Stimulated activated CD4-positive, alpha-beta T cell treated with anti-CD3 and anti-CD28 coated beads, Interleukin-15, amount 100 ng/mL, for 48 hours (primary cell): ENCODE data around the gene ZNF778.
A peak's percentile ranks its signal among the peaks of the same experiment; 100 is the strongest.

Experiments used
- DNase-seq, 2 donors: peaks; one replicate each; pipeline ENCODE4 v3.0.0-alpha.2; 2020; ENCODE audit warnings: low read depth in 2 of 2

The ZNF778 gene

DNA sequence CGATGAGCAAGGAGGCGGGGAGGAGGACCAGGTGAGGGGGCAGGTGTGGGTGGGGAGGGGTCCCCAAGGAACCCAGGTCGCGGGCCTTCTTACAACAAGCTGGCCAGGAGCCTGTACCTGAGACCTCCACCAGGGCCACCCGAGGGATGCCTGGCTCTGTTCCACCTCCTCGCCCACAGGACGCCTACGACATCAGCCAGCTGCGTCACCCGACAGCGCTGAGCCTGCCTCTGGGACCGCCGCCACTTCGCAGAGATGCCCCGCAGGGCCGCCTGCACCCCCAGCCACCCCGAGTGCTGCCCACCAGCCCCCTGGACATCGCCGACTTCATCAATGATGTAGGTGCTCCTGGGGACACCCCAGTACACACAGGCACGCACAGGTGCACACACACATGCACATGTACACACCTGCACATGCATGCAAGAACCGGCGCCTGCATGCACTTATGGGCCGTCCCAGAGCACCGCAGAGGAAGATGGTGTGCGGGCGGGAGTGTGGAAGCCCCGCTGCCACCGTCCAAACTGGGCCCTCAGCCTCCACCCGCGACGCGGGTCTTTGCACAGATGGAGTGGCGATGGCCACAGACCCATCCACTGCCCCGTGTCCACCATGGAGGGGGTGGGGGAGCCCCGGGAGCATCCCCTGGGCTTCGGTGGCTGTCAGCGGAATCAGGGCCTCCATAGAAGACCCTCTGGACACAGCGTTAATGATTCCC is 23.8 kb upstream of the ZNF778 start:
- DNase-seq, result no peak

DNA sequence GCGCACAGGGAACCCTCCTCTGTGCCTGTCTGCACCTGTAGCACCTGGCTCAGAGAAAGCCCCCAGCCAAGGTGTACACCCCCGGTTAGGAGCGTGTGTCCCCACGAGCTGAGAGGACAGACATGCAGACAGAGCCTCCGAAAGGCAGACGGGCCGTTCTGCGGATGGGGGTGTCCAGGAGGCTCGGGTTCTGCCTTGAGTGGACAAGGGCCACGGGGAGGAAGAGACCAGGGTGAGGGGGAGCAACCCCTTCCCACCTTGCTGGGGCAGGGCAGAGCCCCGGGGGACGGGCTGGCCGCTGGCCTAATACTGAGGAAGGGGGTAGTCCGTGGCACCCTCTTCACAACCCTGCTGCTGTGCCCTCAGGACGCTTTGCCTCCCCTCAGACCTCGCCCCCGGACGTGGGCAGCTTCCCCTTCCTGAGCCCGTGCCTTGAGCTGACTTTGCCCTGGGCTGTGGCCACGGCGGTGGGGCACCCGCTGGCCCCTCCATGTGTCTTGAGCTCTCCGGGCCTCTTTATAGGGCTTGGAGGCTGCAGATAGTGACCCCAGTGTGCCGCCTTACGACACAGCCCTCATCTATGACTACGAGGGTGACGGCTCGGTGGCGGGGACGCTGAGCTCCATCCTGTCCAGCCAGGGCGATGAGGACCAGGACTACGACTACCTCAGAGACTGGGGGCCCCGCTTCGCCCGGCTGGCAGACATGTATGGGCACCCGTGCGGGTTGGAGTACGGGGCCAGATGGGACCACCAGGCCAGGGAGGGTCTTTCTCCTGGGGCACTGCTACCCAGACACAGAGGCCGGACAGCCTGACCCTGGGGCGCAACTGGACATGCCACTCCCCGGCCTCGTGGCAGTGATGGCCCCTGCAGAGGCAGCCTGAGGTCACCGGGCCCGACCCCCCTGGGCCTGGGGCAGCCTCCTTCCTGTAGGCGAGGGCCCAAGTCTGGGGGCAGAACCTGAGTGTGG is 22.9 kb upstream of the ZNF778 start:
- DNase-seq, result no peak

DNA sequence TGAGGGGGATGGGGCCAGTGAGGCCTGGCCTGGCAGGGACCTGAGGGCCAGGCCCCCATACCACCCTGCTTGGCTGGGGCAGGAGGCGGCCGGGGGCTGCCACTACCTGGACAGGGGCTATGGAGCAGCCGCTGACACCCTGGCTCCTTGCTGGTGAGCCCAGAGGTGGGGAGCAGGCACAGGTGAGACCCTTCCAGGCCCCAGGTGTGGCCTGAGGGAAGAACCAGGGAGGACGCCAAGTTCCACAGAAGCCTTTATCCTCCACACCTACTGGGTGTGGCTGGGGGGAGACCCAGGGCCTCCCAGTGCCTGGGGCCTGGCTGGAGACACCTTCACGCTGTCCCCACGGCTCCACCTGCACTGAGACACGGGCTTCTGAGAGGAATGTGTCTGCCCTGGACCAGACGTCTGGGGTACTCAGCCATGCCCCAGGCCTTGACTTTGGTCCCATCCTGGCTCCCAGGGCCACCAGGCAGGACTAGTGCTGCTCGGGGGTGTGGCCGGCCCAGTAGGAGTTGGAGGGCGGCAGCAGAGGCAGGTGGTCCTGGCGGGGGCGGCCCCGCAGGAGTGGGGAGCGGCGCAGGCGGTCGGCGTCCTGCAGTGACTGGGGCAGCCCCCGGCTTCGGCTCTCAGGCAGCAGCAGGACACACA is 21.9 kb upstream of the ZNF778 start:
- DNase-seq, result no peak

DNA sequence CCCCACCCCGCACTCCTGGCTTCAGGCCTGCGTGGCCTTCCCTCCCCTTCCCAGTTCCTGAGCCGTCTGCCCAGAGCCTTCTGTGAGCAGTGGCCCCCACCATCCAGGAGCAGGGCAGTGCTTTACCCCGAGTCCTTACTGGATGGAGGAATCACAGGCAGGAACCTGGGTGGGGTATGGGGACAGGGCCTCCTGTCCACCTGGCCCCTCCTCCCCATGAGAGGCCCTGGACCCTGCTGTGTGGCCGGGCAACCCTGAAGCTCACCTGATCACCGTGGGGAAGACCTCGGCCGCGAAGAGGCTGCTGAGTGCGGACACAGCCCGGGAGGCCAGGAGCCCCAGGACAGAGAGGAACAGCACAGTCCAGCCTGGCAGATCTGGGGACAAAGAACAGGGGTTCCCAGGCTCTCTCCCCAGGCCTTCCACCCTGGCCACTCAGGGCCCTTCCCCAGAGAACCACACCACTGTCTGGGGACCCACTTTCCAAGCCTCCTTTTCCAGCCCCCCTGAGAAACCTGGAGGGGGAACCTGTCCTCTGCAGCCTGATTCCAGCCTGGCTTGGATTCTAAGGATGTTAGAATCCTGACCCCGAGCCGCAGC is 20.4 kb upstream of the ZNF778 start:
- no peak for DNase-seq

DNA sequence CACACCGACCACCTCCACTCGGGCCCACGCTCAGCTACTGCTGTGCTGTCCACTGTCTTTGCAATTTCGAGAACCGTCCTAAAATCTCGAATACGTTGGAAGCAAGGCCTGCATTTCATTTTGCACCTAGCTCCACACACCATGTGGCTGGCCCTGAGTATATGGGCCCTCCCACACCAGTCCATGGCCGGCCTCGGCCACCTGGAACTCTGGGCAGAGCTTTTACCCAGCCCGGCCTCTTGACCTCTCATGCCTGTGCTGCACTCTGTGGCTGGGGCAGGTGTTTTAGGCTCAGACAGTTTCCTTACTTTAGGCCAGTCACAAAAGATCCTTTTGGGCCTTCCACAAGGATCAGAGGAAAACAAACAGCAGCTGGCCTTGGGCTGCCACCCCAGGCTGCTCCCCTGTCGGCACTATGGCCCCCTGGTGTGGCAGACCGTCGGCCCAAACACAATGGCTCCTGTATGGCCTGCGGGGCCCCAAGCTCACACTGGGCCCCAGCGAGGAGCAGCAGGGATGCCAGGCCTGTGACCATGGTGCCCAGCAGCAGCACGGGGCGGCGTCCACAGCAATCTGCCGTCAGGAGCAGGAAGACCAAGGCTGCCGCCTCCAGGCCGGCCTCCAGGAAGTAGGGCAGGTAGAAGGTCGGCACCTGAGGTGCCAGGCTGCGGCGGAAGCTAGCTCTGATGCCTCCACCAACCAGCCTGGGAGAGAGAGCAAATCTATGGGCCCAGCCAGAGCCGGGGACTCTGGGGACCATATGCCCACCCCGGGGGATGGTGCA is 19.7 kb upstream of the ZNF778 start:
- no peak for DNase-seq

DNA sequence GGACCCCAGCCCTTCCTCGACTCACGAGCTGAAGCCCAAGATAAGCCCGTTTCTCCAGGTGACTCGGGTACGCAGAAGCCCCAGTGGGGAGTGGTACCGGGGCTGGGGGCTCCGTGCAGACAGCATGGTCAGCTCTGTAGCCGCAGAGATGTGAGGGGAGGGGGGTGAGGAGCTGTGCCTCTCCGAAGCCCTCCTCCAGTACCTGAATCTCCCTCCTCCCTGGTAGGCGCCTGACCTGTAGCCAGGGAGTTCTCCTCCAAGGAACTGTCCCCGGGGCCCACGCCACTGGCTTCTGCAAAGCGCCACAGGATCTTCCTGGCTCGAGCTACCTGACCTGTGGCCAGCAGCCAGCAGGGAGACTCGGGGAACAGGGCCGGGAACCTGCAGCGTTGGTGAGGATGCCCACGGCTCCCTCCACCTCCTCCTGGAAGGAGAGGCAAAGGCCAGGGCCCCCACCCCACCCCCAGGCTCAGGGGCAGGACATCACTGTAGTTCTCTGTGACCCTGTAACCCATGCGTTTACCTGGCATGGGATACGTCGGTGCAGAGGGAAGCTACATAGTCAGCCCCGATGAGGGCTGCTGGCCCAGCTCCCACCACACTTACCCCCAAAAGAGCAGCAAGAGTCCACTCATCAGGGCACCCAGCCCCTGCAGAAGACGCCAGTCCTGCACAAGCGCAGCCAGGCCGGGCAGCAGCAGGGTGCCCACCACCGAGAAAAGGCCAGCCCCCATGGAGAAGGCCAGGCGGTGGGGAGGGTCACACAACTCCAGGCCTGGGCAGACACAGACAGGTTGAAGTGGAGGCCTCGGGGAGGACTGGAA is 18.9 kb upstream of the ZNF778 start:
- no peak for DNase-seq

DNA sequence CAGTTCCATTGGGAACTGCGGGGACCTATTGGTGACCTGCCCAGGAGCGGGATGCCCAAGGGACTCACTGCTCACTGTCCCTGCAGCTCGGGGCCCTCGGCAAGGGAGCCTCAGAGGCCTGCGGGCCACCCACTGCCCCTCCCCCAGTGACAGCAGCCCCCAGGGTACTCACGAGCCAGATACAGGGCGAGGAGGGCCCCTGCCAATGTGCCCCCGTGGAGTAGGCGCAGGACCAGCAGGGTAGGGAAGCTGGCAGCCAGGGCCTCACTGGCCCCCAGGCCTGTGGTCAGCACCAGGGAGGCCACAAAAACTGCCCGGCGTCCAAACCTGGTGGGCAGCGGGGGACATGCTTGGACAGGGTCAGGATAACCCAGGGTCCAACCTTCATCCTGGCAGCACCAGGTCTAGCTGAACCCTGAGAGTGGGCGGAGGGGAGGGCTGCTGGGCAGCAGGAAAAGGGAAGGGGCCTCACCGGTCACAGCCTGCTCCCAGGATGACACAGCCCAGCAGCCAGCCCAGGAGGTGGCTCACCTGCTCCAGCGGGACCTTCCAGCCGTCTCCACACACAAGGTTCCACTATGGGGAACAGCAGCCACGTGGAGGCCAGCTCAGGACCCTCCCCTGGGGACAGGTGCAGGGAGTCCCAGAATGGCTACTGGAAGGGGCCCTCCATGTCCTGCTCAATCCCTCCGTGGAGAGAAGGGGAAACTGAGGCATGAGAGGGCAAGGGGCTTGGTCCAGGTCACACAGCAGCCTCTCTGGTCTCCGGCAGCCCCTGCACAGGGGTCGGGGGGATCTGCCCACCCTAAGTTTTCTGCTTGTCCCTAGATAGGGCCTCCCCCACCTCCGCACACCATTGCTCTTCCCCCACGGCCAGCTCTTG is 18.0 kb upstream of the ZNF778 start:
- DNase-seq, result no peak

DNA sequence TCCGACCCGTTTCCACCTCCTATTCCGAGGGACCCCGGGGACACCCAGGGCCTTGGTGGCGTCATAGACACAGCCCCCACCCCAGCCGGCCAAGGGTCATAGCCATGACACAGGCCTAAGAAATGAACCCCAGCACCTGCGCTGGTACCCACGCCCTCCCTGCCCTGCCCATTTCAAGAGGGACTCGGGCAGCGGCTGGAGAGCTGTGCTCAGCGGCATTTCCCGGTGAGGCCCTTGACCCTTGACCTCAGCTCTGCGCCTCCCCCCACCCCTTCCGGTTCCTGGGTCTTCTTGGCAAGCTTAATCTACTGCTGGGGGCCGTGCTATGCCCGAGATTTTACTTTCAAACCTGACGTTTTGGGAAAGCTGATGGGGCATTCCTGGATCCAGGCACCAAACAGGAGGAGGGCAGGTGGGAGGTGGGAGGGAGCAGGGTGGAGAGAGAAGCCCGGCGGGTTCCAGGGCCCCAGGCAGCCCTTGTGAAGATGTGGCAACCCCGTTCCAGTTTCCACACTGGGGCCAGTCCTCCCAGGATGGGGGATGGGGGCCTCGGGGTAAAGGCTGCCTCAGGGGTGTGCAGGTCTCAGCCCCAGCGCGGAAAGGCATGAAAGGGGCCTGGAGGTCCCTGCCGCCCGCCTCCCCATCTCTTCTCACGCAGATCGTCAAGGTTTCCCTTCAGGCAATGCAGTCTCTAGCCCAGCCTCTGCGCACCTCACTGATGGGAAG is 17.2 kb upstream of the ZNF778 start, which contains the start of gene SLC22A31:
Gene SLC22A31, minus strand, starts transcription at position 414 of the 726 bp plus-strand sequence. Its CDS starts 36 bp downstream, at position 378.
- no peak for DNase-seq

DNA sequence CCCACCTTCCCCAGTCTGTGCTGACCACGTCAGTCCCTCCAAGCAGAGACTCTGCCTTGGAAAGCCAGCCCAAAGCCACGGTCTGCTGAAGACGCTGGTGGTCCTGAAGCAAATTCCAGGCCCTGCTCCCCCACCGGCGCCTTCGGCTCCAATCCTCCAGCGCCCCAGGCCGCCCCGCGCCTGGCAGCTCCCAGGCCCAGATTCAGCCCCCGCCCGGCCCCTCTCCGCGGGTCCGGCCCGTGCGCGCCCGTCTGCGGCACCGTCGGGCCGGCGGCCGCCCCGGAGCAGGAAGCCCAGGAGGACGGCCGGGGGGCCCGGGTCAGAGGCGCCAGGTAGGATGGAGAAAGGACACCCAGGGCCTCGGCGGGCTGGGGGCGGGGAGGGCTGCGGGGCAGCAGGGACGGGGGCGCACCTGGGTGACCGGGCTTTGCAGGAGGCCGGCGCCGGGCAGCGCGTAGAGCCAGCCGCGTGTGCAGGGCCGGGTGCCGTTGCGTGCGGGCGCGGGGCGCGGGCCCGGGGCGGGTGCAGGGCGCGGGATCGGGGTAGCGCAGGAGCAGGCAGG is 16.6 kb upstream of the ZNF778 start:
- DNase-seq, result no peak

DNA sequence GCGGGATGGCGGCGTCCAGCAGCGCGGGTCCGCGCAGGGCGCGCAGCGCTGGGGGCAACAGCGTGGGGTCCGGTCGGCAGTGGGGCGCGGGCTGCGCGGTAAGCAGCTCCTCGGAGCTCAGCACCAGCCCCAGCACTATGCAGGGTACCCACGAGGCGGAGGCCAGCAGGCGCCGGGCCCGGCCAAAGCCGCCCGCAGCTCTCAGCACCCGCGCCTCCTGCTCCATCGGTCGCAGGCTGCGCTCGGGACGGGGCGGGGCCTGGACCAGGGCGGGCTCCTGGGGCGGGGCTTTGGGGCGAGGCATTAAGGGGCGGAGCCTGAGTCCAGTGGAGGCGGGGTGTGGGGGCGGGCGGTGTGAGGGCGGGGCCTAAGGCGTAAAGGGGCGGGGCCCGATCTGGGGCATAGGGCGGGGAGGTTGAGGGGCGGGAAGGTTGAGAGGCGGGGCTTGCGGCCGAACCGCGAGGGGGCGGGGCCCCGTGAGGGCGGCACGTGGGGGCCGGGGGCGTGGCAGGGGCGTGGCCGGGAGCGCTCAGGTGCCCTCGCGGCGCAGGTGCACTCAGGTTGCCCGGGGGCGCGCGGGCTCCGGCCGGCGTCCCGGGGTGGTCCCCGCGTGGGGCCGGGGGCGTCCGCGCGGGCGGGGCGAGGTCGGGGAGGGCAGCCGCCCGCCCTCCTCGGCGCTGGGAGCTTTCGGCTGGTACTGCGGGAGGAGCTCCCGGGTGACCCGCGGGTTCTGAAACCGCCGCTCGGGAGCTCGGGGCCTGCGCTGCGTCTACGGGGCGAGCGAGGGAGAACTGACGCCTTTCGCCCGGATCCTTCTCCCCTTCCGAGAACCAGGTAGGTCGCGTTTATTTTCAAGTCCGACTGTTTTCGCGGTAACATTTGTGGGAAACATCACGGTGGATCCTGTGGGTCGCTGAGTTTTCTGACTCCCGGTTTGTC is 15.8 kb upstream of the ZNF778 start:
- DNase-seq, result peak; percentile 75 to 84

DNA sequence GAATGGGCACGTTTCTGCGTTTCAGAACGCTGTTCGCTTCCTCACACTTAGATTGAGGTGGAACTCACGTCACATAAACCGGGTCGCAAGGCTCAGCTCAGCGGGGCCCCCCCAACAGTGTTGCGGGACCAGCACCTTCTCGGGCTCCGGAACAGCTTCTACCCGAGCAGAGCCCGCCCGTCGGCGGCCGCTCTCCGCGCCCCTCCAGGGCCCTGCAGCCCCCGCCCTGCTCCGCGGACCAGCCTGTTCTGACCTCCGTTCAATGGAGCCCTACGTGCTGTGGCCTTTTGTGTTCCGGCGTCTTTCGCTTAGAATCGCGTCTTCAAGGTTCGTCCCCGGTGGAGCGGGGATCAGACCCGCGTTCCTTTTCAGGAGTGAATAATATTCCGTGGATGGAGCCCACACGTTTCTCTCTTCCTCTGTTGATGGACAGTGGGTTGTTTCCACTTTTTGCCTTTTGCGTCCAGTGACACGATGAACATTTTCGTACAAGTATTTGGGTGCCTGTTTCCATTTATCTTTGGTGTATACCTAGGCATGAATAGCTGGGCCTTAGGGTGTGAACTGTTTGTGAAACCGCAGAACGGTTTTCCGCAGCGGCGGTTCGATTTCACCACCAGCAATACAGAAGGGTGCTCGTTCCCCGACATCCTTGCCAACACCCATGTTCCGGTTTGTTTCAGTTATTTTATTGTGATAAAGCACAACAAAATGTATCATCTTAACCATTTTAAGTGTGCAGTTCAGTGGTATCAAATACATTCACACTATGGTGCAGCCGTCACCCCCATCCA is 14.9 kb upstream of the ZNF778 start:
- DNase-seq, result no peak

DNA sequence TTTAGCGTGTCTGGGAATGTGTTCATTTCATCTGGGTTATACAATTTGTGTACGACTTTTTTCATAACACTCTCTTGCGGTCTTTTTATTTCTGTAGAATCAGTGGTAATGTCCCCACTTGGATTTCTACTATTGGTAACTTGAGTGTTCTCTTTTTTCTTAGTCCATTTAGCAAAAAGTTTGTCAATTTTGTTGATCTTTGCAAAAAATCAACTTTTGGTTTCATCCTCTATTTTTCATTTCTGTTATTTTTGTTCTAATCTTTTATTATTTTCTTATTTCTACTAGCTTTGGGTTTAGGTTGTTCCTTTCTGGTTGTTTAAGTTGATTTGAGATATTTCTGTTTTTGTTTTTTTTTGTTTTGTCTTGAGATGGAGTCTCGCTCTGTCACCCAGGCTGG is 9.5 kb upstream of the ZNF778 start:
- DNase-seq, result no peak

DNA sequence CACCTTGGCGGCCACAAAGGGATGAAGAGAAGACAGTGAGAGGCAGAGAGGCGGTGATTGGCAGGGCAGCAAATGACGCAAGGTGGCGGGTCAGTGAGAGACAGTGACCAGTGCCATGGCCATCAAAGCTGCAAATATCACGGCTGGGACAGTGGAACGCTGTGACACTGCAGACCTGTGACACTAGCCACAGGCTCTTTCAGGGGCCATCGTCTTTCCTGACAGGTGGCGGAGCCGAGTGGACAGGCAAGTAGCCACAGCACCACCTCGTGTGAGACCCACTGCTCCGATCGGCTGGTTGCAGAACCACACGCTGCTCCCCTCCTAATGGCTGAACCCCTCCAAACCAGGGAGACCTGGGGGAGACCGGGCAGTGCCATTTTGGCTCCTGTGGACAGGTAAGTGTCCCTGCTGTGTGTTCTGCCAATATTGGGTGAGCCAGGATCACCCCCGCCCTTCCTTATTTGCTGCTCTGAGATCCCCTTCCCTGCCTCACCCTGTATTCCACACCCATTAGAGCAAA is 7.9 kb upstream of the ZNF778 start:
- no peak for DNase-seq

DNA sequence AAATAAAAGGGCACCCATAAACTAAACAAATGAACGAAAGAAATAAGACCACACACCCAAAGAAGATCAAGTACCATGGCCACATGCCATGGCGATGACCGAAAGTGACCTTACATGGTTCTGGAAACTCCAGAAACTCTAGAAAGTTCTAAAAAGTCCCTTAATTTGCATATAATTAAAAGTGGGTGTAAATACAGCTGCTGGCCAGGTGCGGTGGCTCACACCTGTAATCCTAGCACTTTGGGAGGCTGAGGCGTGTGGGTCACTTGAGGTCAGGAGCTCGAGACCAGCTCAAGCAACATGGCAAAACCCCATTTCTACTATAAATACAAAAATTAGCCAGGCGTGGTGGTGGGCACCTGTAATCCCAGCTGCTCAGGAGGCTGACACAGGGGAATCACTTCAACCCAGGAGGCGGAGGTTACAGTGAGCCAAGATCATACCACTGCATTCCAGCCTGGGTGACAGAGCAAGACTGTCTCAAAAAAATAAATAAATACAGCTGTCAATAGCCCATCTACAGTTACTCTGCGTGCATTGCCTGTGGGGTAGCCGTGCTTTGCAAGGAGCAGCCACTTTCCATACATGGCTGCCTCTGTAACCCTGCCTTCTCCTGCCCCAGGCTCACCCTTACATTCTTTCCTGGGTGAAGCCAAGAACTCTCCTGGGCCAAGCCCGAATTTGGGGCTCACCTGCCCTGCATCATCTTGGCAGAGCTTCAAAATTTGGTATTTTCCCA is 7.2 kb upstream of the ZNF778 start:
- no peak for DNase-seq

DNA sequence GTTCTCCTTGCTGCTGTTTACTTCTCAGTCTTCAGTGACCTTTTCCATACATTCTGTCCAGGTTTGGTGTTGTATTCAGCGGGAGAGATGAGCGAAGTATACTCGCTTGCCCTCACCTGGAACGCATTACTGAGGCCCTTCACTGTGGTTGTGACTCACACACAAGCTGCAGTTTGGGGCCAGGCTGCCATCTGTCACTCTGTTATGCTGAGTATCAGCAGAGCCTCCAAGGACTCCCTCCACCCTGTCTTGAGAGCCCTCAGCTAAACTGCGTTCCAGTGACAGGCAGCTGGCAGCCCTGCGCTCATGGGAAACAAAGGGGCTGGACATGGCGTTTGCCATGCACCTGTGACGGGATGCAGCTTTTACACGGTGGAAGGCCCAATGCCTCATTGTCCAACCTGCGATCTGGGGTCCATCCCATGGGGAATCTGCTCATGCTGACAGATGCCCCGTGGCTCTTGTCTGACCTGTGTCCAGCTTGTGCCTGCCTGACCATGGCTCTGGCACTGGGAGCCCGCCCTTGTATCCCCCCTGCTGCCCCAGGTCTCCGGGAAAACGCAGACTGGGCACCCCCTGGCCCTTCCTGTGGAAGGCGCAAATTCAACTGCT is 6.5 kb upstream of the ZNF778 start:
- DNase-seq, result no peak
